GM12878 (cell line): ENCODE data around the gene THNSL1. TPM values are rescaled to one million over a fixed set of nuclear protein-coding genes. Genes with fewer than 3 reads are reported as not detected.

Experiments
- ATAC-seq: fragments of 200-7000 bp; cut with Tn5 transposase; 3 replicates; pipeline ENCODE4 v1.9.1; 2020; ENCODE audit warnings: mild to moderate bottlenecking, moderate library complexity
- BruUV-seq: library from RNA; stranded (reverse); fragments of 400-500 nt; replicated peaks from 2 replicates; lab custom pipeline; 2021; lab: Mats Ljungman, UMichigan
- CTCF ChIA-PET: fragments of 300-600 bp; sonication (Branson Sonifier 250); formaldehyde crosslinking; extraction: SDS; loops from one replicate; lab custom pipeline; 2021; ENCODE audit warnings: inconsistent platforms; lab: Yijun Ruan, JAX
- POLR2A ChIA-PET: fragments of 350-600 bp; formaldehyde crosslinking; extraction: SDS; loops from one replicate; lab custom pipeline; 2021; ENCODE audit warnings: inconsistent platforms; lab: Charles Lee
- RAD21 ChIA-PET: fragments of 300-600 bp; sonication (Branson Sonifier 250); formaldehyde crosslinking; loops from one replicate; lab custom pipeline; 2023; ENCODE audit warnings: antibody characterized with exemption; ENCODE audit not compliant: unreplicated experiment; lab: Charles Lee
- SMC1A ChIA-PET: fragments of 300-600 bp; sonication (Branson Sonifier 250); formaldehyde crosslinking; loops from one replicate; lab custom pipeline; 2023; ENCODE audit not compliant: unreplicated experiment, uncharacterized antibody; lab: Charles Lee
- DNase-seq: peaks from one replicate; pipeline ENCODE4 v3.0.0-alpha.2; 2011; ENCODE audit warnings: low read depth, low spot score
- FAIRE-seq: peaks from 3 replicates; lab custom pipeline; 2011; peaks lifted over from hg19 to GRCh38; lab: Jason Lieb, UNC
- H2AFZ ChIP-seq: 2 replicates; pipeline ENCODE4 v1.6.0; 2011; ENCODE audit warnings: low read depth, low read length, control low read depth; ENCODE audit not compliant: control insufficient read depth
- H3K27ac ChIP-seq: 2 replicates; pipeline ENCODE4 v1.5.1; 2011; ENCODE audit warnings: control low read depth; ENCODE audit not compliant: control insufficient read depth, insufficient read depth
- H3K27me3 ChIP-seq, 2 experiments: replicated peaks in 1 of 2; 2 replicates each; pipeline versions ENCODE4 v1.6.0 to v1.6.1; 2011; ENCODE audit warnings: low read length in 1 of 2; ENCODE audit not compliant: control insufficient read depth in 2 of 2, insufficient read depth in 2 of 2
- H3K36me3 ChIP-seq, 2 experiments: 2 replicates each; pipeline ENCODE4 v1.5.1; 2011; ENCODE audit warnings: low read length in 1 of 2; ENCODE audit not compliant: control insufficient read depth in 2 of 2, insufficient read depth in 2 of 2
- H3K4me1 ChIP-seq: 2 replicates; pipeline ENCODE4 v1.6.1; 2011; ENCODE audit warnings: mild to moderate bottlenecking, low read length, moderate library complexity, mixed read lengths; ENCODE audit not compliant: control insufficient read depth, insufficient read depth
- H3K4me2 ChIP-seq: 2 replicates; pipeline ENCODE4 v1.6.0; 2011; ENCODE audit warnings: control low read depth; ENCODE audit not compliant: control insufficient read depth, insufficient read depth
- H3K4me3 ChIP-seq: fragments of 200-600 bp; sonication (generic); 2 replicates; pipeline ENCODE4 v1.5.1; 2016
- H3K79me2 ChIP-seq: 2 replicates; pipeline ENCODE4 v1.6.0; 2011; ENCODE audit warnings: low read length; ENCODE audit not compliant: control insufficient read depth, insufficient read depth
- H3K9ac ChIP-seq: 2 replicates; pipeline ENCODE4 v1.8.0; 2011; ENCODE audit warnings: low read length, control low read depth, mixed read lengths; ENCODE audit not compliant: control insufficient read depth, insufficient read depth
- H3K9me3 ChIP-seq: replicated peaks from 3 replicates; pipeline ENCODE4 v1.5.1; 2011; ENCODE audit warnings: mild to moderate bottlenecking, low read length; ENCODE audit not compliant: control insufficient read depth, insufficient read depth
- H4K20me1 ChIP-seq: 2 replicates; pipeline ENCODE4 v1.6.0; 2011; ENCODE audit not compliant: control insufficient read depth, insufficient read depth
- BHLHE40 ChIP-seq, 2 experiments: fragments of 450-650 bp in 1 of 2; IDR thresholded peaks; 2 replicates each; pipeline ENCODE4 v1.6.1; 2011 to 2017; ENCODE audit warnings: low read depth in 2 of 2, borderline replicate concordance in 1 of 2, improper control_type of control experiment in 1 of 2, low read length in 1 of 2, mild to moderate bottlenecking in 1 of 2
- CHD4 ChIP-seq: fragments of 200-600 bp; sonication (generic); IDR thresholded peaks from 2 replicates; pipeline ENCODE4 v1.6.1; 2016; ENCODE audit warnings: mild to moderate bottlenecking
- FOS ChIP-seq: IDR thresholded peaks from 3 replicates; pipeline ENCODE4 v1.6.1; 2011; ENCODE audit warnings: borderline replicate concordance; ENCODE audit not compliant: insufficient read length; ENCODE audit errors: extremely low read depth
- KLF5 ChIP-seq: fragments of 450-650 bp; IDR thresholded peaks from 2 replicates; pipeline ENCODE4 v1.6.1; 2014; ENCODE audit warnings: mild to moderate bottlenecking; ENCODE audit not compliant: partially characterized antibody
- MTA2 ChIP-seq: fragments of 450-650 bp; IDR thresholded peaks from 2 replicates; pipeline ENCODE4 v1.6.1; 2016; ENCODE audit warnings: low read depth, mild to moderate bottlenecking, moderate library complexity
- NR2F1 ChIP-seq: fragments of 450-650 bp; conservative IDR thresholded peaks from 2 replicates; pipeline ENCODE4 v1.6.1; 2017; ENCODE audit warnings: mild to moderate bottlenecking
- PAX8 ChIP-seq: fragments of 450-650 bp; IDR thresholded peaks from 2 replicates; pipeline ENCODE4 v1.6.1; 2017; ENCODE audit warnings: mild to moderate bottlenecking, moderate library complexity
- RFX5 ChIP-seq: IDR thresholded peaks from 2 replicates; pipeline ENCODE4 v1.6.1; 2011; ENCODE audit warnings: low read depth, low read length, improper control_type of control experiment
- SPI1 ChIP-seq: IDR thresholded peaks from 2 replicates; pipeline ENCODE4 v1.6.1; 2011; ENCODE audit warnings: low read depth, mild to moderate bottlenecking, low read length, moderate library complexity, borderline replicate concordance; ENCODE audit not compliant: insufficient read depth
- TAF1 ChIP-seq: IDR thresholded peaks from 2 replicates; pipeline ENCODE4 v1.6.1; 2011; ENCODE audit warnings: mild to moderate bottlenecking, low read depth, low read length, borderline replicate concordance
- TCF12 ChIP-seq: IDR thresholded peaks from 2 replicates; pipeline ENCODE4 v1.6.1; 2011; ENCODE audit warnings: low read depth, mild to moderate bottlenecking, low read length
- ZNF217 ChIP-seq: fragments of 450-650 bp; IDR thresholded peaks from 2 replicates; pipeline ENCODE4 v1.6.1; 2017; ENCODE audit warnings: antibody characterized with exemption, mild to moderate bottlenecking
- WGBS: methylation state at CpG from one replicate; pipeline ENCODE4 v1.1.6; 2016; ENCODE audit warnings: low lambda C conversion rate; ENCODE audit not compliant: insufficient replicate concordance, insufficient coverage; ENCODE audit errors: missing lambda C conversion rate; 5-methylcytosine and 5-hydroxymethylcytosine counted together
- in situ Hi-C: fragments of 300-500 bp; cut with MboI; formaldehyde crosslinking; loops from 9 replicates; pipeline ENCODE4 v1.14.3; 2018; ENCODE audit warnings: mixed read lengths
- intact Hi-C: fragments of 100-400 bp; cut with micrococcal nuclease; formaldehyde crosslinking; loops from one replicate; pipeline ENCODE4 v1.14.2; 2022; ENCODE audit not compliant: unreplicated experiment
- polyA plus RNA-seq, 11 experiments: library from polyadenylated mRNA; depleted of rRNA in 4 of 11; unstranded in 6 of 11; stranded (reverse) in 5 of 11; fragments of >200 nt; fragmentation: Nextera tagmentation in 4 of 11; fragmentation: Illumina TruSeq in 1 of 11; extraction: Ambion mirVana in 4 of 11; extraction: Trizol in 1 of 11; gene quantifications; 1 replicate in 1 of 11; 2 replicates in 10 of 11; pipeline versions ENCODE4 v1.2.1 to v1.2.3, GENCODE V29; 2011 to 2016; ENCODE audit warnings: inconsistent platforms in 2 of 11, missing spikeins in 2 of 11, low read depth in 1 of 11
- total RNA-seq, 4 experiments: library from RNA; depleted of rRNA in 3 of 4; stranded (reverse); fragments of >200 nt in 3 of 4; fragmentation: Illumina TruSeq in 1 of 4; extraction: Trizol in 1 of 4; gene quantifications; 2 replicates each; pipeline versions ENCODE4 v1.2.1 to v1.2.3, GENCODE V29; 2013 to 2021
- TF ChIP-seq, protein P1 (sequence below), 3 experiments: IDR thresholded peaks in 2 of 3; conservative IDR thresholded peaks in 1 of 3; 2 replicates each; pipeline ENCODE4 v1.5.1; 2011; ENCODE audit warnings: low read depth in 3 of 3, low read length in 3 of 3, mild to moderate bottlenecking in 3 of 3, control low read depth in 2 of 3, moderate library complexity in 2 of 3, inconsistent platforms in 1 of 3, mixed read lengths in 1 of 3; ENCODE audit not compliant: control insufficient read depth in 2 of 3, insufficient read depth in 1 of 3; ENCODE audit errors: extremely low read depth in 1 of 3

Gene THNSL1
- total and polyA plus RNA-seq, 10 of the 15 experiments (the other 5 are each of a cell fraction or from before 2014, with no cell fraction given) = 4.2 to 17.5 (median 6.2) TPM

GRCh38 chr10:24983130-24983529, 33.3 kb upstream of the THNSL1 start:
- intact Hi-C loops (no loop called here), in situ Hi-C loops (no loop called here)
- H2AFZ ChIP-seq = no peak overlapping the region
- H3K9me3 ChIP-seq = no peaks in the 10 kb centered on the region; the same call in 2 of the 3 replicates
- CTCF ChIA-PET = interaction anchor here (0.9 to 2.1 kb wide), 8 partner anchors 13 to 340 kb away, joined by 3 to 7 read pairs (median 4); no protein-coding TSS in a partner anchor
- H3K36me3 ChIP-seq = no peaks in the 10 kb centered on the region
- H3K27ac ChIP-seq = no peak overlapping the region
- no TSS peak for BruUV-seq
- RAD21 ChIA-PET = interaction anchor here (2.0 to 4.3 kb wide), 3 partner anchors 35 to 83 kb away, joined by 5 to 18 read pairs (median 10); no protein-coding TSS in a partner anchor
- no peak for ATAC-seq
- no peak for TF ChIP-seq PAX8
- no peak for TF ChIP-seq TAF1
- TF ChIP-seq, protein P1, sequence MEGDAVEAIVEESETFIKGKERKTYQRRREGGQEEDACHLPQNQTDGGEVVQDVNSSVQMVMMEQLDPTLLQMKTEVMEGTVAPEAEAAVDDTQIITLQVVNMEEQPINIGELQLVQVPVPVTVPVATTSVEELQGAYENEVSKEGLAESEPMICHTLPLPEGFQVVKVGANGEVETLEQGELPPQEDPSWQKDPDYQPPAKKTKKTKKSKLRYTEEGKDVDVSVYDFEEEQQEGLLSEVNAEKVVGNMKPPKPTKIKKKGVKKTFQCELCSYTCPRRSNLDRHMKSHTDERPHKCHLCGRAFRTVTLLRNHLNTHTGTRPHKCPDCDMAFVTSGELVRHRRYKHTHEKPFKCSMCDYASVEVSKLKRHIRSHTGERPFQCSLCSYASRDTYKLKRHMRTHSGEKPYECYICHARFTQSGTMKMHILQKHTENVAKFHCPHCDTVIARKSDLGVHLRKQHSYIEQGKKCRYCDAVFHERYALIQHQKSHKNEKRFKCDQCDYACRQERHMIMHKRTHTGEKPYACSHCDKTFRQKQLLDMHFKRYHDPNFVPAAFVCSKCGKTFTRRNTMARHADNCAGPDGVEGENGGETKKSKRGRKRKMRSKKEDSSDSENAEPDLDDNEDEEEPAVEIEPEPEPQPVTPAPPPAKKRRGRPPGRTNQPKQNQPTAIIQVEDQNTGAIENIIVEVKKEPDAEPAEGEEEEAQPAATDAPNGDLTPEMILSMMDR (IDR thresholded peaks at IDR 0.05 in 2 of 3, conservative IDR thresholded peaks at IDR 0.05 in 1 of 3; ENCODE audit: control insufficient read depth in 2 of 3, extremely low read depth in 1 of 3, insufficient read depth in 1 of 3, low read depth in 3 of 3, low read length in 3 of 3) = no peak
- no peak for TF ChIP-seq BHLHE40 (IDR thresholded peaks at IDR 0.05; ENCODE audit: borderline replicate concordance in 1 of 2, low read depth in 2 of 2, low read length in 1 of 2)
- TF ChIP-seq TCF12 = no peak
- no peak for TF ChIP-seq ZNF217
- no peak for TF ChIP-seq SPI1
- TF ChIP-seq KLF5 = no peak
- no peak for TF ChIP-seq CHD4
- TF ChIP-seq MTA2 = no peak
- TF ChIP-seq NR2F1 = no peak
- no peak for TF ChIP-seq RFX5
- TF ChIP-seq FOS = no peak
- H4K20me1 ChIP-seq = no peaks in the 10 kb centered on the region
- no peak for DNase-seq
- peak; percentile 81 for FAIRE-seq
- peaks cover 4% of the 10 kb centered on the region for H3K4me1 ChIP-seq
- no peak overlapping the region for H3K4me3 ChIP-seq
- SMC1A ChIA-PET = interaction anchor here (0.7 to 8.1 kb wide), 14 partner anchors 11 to 340 kb away, joined by 3 to 44 read pairs (median 4); no protein-coding TSS in a partner anchor
- WGBS = 80% methylated on average over 4 of the region's 4 CpGs
- H3K9ac ChIP-seq = no peak overlapping the region
- no peak overlapping the region for H3K4me2 ChIP-seq
- no peaks in the 10 kb centered on the region for H3K79me2 ChIP-seq
- POLR2A ChIA-PET = no interaction called here
- H3K27me3 ChIP-seq = no peaks in the 10 kb centered on the region
